DND-41 (cell line): ENCODE data around the gene MATN1.

ENCODE experiments used
- ATAC-seq: fragments of 200-7000 bp; cut with Tn5 transposase; 3 replicates; pipeline ENCODE4 v1.9.1; 2021; ENCODE audit warnings: low read depth; ENCODE audit not compliant: insufficient read depth
- DNase-seq: peaks from one replicate; pipeline ENCODE4 v3.0.0-alpha.2; 2020
- H2AFZ ChIP-seq: 2 replicates; pipeline ENCODE4 v1.6.0; 2012; ENCODE audit warnings: low read depth, low read length
- H3K27ac ChIP-seq: 2 replicates; pipeline ENCODE4 v1.5.1; 2012; ENCODE audit warnings: low read length, inconsistent platforms
- H3K27me3 ChIP-seq: fragments of 200-600 bp; sonication (generic); 2 replicates; pipeline ENCODE4 v1.6.0; 2012; ENCODE audit warnings: low read length, mild to moderate bottlenecking, inconsistent platforms; ENCODE audit not compliant: insufficient read depth, poor library complexity
- H3K36me3 ChIP-seq: 2 replicates; pipeline ENCODE4 v1.5.1; 2012; ENCODE audit warnings: low read length, inconsistent platforms; ENCODE audit not compliant: insufficient read depth
- H3K4me1 ChIP-seq: 2 replicates; pipeline ENCODE4 v1.5.1; 2012; ENCODE audit warnings: mild to moderate bottlenecking, low read length; ENCODE audit not compliant: insufficient read depth
- H3K4me2 ChIP-seq: 2 replicates; pipeline ENCODE4 v1.6.0; 2012; ENCODE audit warnings: mild to moderate bottlenecking, moderate library complexity, low read length, inconsistent platforms; ENCODE audit not compliant: insufficient read depth
- H3K4me3 ChIP-seq, 2 experiments: fragments of 200-600 bp in 1 of 2; shearing (Covaris generic) in 1 of 2; 2 replicates each; pipeline ENCODE4 v1.5.1; 2012 to 2016; ENCODE audit warnings: inconsistent platforms in 2 of 2, low read length in 2 of 2, mild to moderate bottlenecking in 2 of 2, low read depth in 1 of 2, moderate library complexity in 1 of 2
- H3K79me2 ChIP-seq: 2 replicates; pipeline ENCODE4 v1.6.0; 2012; ENCODE audit warnings: low read length, inconsistent platforms; ENCODE audit not compliant: insufficient read depth
- H3K9ac ChIP-seq: 2 replicates; pipeline ENCODE4 v1.6.0; 2012; ENCODE audit warnings: low read depth, mild to moderate bottlenecking, inconsistent platforms, low read length, moderate library complexity
- H3K9me3 ChIP-seq: 2 replicates; pipeline ENCODE4 v1.5.1; 2012; ENCODE audit warnings: low read length, moderate library complexity, mild to moderate bottlenecking, inconsistent platforms; ENCODE audit not compliant: insufficient read depth, severe bottlenecking
- H4K20me1 ChIP-seq: 2 replicates; pipeline ENCODE4 v1.6.0; 2012; ENCODE audit warnings: low read length; ENCODE audit not compliant: insufficient read depth
- CTCF ChIP-seq: IDR thresholded peaks from 2 replicates; pipeline ENCODE4 v1.5.1; 2012; ENCODE audit warnings: borderline replicate concordance, low read length, moderate library complexity, mild to moderate bottlenecking; ENCODE audit not compliant: poor library complexity, severe bottlenecking; ENCODE audit errors: extremely low read depth
- EZH2 ChIP-seq: IDR thresholded peaks from 3 replicates; pipeline ENCODE4 v1.6.1; 2012; ENCODE audit warnings: borderline replicate concordance, low read depth, mild to moderate bottlenecking, moderate library complexity, low read length, inconsistent platforms; ENCODE audit not compliant: severe bottlenecking

Gene MATN1

GRCh38 chr1:30727824-30728223, 4.4 kb upstream of the MATN1 start:
- H3K9ac ChIP-seq, result no peak overlapping the region
- no peak for DNase-seq
- ATAC-seq, result no peak

GRCh38 chr1:30726773-30727684, 3.6 kb upstream of the MATN1 start:
- H3K9ac ChIP-seq, result no peak overlapping the region
- DNase-seq (no peak), ATAC-seq (no peak)
- no peak overlapping the region for H2AFZ ChIP-seq
- no peak overlapping the region for H3K4me2 ChIP-seq
- no peaks in the 10 kb centered on the region for H3K36me3 ChIP-seq
- H4K20me1 ChIP-seq, result no peaks in the 10 kb centered on the region; the same call in 1 of the 2 replicates
- H3K79me2 ChIP-seq, result no peaks in the 10 kb centered on the region
- H3K4me1 ChIP-seq, result no peaks in the 10 kb centered on the region
- H3K27ac ChIP-seq, result no peak overlapping the region
- H3K4me3 ChIP-seq, result no peak overlapping the region
- H3K9me3 ChIP-seq, result no peaks in the 10 kb centered on the region
- no peaks in the 10 kb centered on the region for H3K27me3 ChIP-seq
- TF ChIP-seq EZH2, result no peak
- no peak for TF ChIP-seq CTCF

More at GRCh38 chr1:30727824-30728223, 4.4 kb upstream of the MATN1 start:
- Histone ChIP-seq H3K9me3 (no peaks in the 10 kb centered on the region), H3K4me2 (no peak overlapping the region), H3K4me3 (no peak overlapping the region), H3K27ac (no peak overlapping the region), H4K20me1 (no peaks in the 10 kb centered on the region; the same call in 1 of the 2 replicates), H3K27me3 (no peaks in the 10 kb centered on the region), H3K79me2 (no peaks in the 10 kb centered on the region), H3K4me1 (no peaks in the 10 kb centered on the region), H3K36me3 (peaks cover 2% of the 10 kb centered on the region; the same call in 1 of the 2 replicates), H2AFZ (no peak overlapping the region)
- TF ChIP-seq EZH2, result no peak
- no peak for TF ChIP-seq CTCF

GRCh38 chr1:30726236-30726635, 2.9 kb upstream of the MATN1 start:
- TF ChIP-seq CTCF (no peak), EZH2 (no peak)
- H3K9ac ChIP-seq, result no peak overlapping the region
- H3K4me1 ChIP-seq, result no peaks in the 10 kb centered on the region
- no peak overlapping the region for H3K4me2 ChIP-seq
- H3K4me3 ChIP-seq, result no peak overlapping the region
- H3K79me2 ChIP-seq, result no peaks in the 10 kb centered on the region
- H2AFZ ChIP-seq, result no peak overlapping the region
- no peaks in the 10 kb centered on the region for H3K36me3 ChIP-seq
- ATAC-seq, result no peak
- no peaks in the 10 kb centered on the region; the same call in 1 of the 2 replicates for H4K20me1 ChIP-seq
- no peak for DNase-seq
- no peak overlapping the region for H3K27ac ChIP-seq
- H3K9me3 ChIP-seq, result no peaks in the 10 kb centered on the region
- H3K27me3 ChIP-seq, result no peaks in the 10 kb centered on the region
